IPS-20b (cell line): ENCODE data around the gene TOMM20.

ENCODE experiments used
- H3K27ac ChIP-seq: one replicate; pipeline ENCODE4 v1.5.1; 2013; ENCODE audit warnings: low read length
- H3K27me3 ChIP-seq: 2 replicates; pipeline ENCODE4 v1.6.1; 2013; ENCODE audit warnings: mild to moderate bottlenecking, low read length, inconsistent platforms; ENCODE audit not compliant: insufficient read depth
- H3K36me3 ChIP-seq: 2 replicates; pipeline ENCODE4 v1.6.1; 2013; ENCODE audit warnings: low read depth, mild to moderate bottlenecking, inconsistent platforms, low read length, moderate library complexity; ENCODE audit not compliant: insufficient read depth
- H3K4me1 ChIP-seq: 2 replicates; pipeline ENCODE4 v1.6.1; 2013; ENCODE audit warnings: mild to moderate bottlenecking, control low read depth, inconsistent platforms, low read length, moderate library complexity; ENCODE audit not compliant: insufficient read depth
- H3K4me3 ChIP-seq: 2 replicates; pipeline ENCODE4 v1.5.1; 2013; ENCODE audit warnings: mild to moderate bottlenecking, low read length, inconsistent platforms
- H3K9ac ChIP-seq: 2 replicates; pipeline ENCODE4 v1.6.1; 2013; ENCODE audit warnings: low read depth, mild to moderate bottlenecking, inconsistent platforms, low read length, moderate library complexity
- H3K9me3 ChIP-seq: 2 replicates; pipeline ENCODE4 v1.6.1; 2013; ENCODE audit warnings: mild to moderate bottlenecking, low read depth, low read length, inconsistent platforms; ENCODE audit not compliant: insufficient read depth

TOMM20 gene

GRCh38 chr1:235131961-235132360 is 3.3 kb upstream of the TOMM20 start:
- no peak overlapping the region for H3K4me3 ChIP-seq
- no peaks in the 10 kb centered on the region for H3K27me3 ChIP-seq
- H3K4me1 ChIP-seq: peaks cover 2% of the 10 kb centered on the region; the same call in 1 of the 2 replicates
- H3K9ac ChIP-seq: no peak overlapping the region
- no peak overlapping the region for H3K27ac ChIP-seq
- no peaks in the 10 kb centered on the region for H3K9me3 ChIP-seq
- H3K36me3 ChIP-seq: peaks cover 58% of the 10 kb centered on the region

GRCh38 chr1:235130766-235131270 is 2.2 kb upstream of the TOMM20 start:
- no peak overlapping the region for H3K27ac ChIP-seq
- no peaks in the 10 kb centered on the region for H3K9me3 ChIP-seq
- H3K36me3 ChIP-seq: peaks cover 57% of the 10 kb centered on the region
- no peak overlapping the region for H3K9ac ChIP-seq
- H3K4me1 ChIP-seq: peaks cover 2% of the 10 kb centered on the region; the same call in 1 of the 2 replicates
- no peak overlapping the region for H3K4me3 ChIP-seq
- no peaks in the 10 kb centered on the region for H3K27me3 ChIP-seq

GRCh38 chr1:235129774-235130570 is 1.3 kb upstream of the TOMM20 start:
- Histone ChIP-seq H3K9ac (peak overlapping the region; percentile 21; the same call in 1 of the 2 replicates), H3K9me3 (no peaks in the 10 kb centered on the region), H3K4me1 (peaks cover 2% of the 10 kb centered on the region; the same call in 1 of the 2 replicates), H3K4me3 (no peak overlapping the region), H3K36me3 (peaks cover 48% of the 10 kb centered on the region), H3K27ac (no peak overlapping the region), H3K27me3 (no peaks in the 10 kb centered on the region)

- Histone ChIP-seq H3K36me3 (peaks cover 46% of the 10 kb centered on the region), H3K9ac (peak overlapping the region; percentile 99), H3K4me1 (peaks cover 2% of the 10 kb centered on the region; the same call in 1 of the 2 replicates), H3K9me3 (no peaks in the 10 kb centered on the region), H3K27me3 (no peaks in the 10 kb centered on the region), H3K27ac (peak overlapping the region; percentile 82), H3K4me3 (peak overlapping the region; percentile 98)
These were observed 743 bp downstream of the TOMM20 start for GRCh38 chr1:235127732-235128455.

GRCh38 chr1:235127203-235127602 is 1.4 kb downstream of the TOMM20 start:
- H3K27ac ChIP-seq: no peak overlapping the region
- H3K9me3 ChIP-seq: no peaks in the 10 kb centered on the region
- peaks cover 2% of the 10 kb centered on the region; the same call in 1 of the 2 replicates for H3K4me1 ChIP-seq
- H3K27me3 ChIP-seq: no peaks in the 10 kb centered on the region
- H3K36me3 ChIP-seq: peaks cover 48% of the 10 kb centered on the region
- H3K4me3 ChIP-seq: peak overlapping the region; percentile 98
- peak overlapping the region; percentile 99 for H3K9ac ChIP-seq

- H3K4me3 ChIP-seq: no peak overlapping the region
- H3K9ac ChIP-seq: no peak overlapping the region
- peaks cover 64% of the 10 kb centered on the region for H3K36me3 ChIP-seq
- H3K9me3 ChIP-seq: no peaks in the 10 kb centered on the region
- H3K27me3 ChIP-seq: no peaks in the 10 kb centered on the region
- no peak overlapping the region for H3K27ac ChIP-seq
- peaks cover 2% of the 10 kb centered on the region; the same call in 1 of the 2 replicates for H3K4me1 ChIP-seq
These were observed 4.0 kb downstream of the TOMM20 start for GRCh38 chr1:235124665-235125064.

GRCh38 chr1:235124111-235124510 is 4.5 kb downstream of the TOMM20 start:
- no peak overlapping the region for H3K9ac ChIP-seq
- peaks cover 70% of the 10 kb centered on the region for H3K36me3 ChIP-seq

GRCh38 chr1:235122348-235122747 is 6.3 kb downstream of the TOMM20 start:
- Histone ChIP-seq H3K4me3 (no peak overlapping the region), H3K4me1 (no peaks in the 10 kb centered on the region), H3K27ac (no peak overlapping the region), H3K27me3 (no peaks in the 10 kb centered on the region), H3K9me3 (no peaks in the 10 kb centered on the region), H3K36me3 (peaks cover 86% of the 10 kb centered on the region), H3K9ac (no peak overlapping the region)

More at GRCh38 chr1:235124111-235124510, 4.5 kb downstream of the TOMM20 start:
- no peak overlapping the region for H3K4me3 ChIP-seq
- no peak overlapping the region for H3K27ac ChIP-seq
- peaks cover 2% of the 10 kb centered on the region; the same call in 1 of the 2 replicates for H3K4me1 ChIP-seq
- H3K27me3 ChIP-seq: no peaks in the 10 kb centered on the region
- no peaks in the 10 kb centered on the region for H3K9me3 ChIP-seq

GRCh38 chr1:235113183-235113917 is 15.3 kb downstream of the TOMM20 start:
- H3K36me3 ChIP-seq: peaks cover 96% of the 10 kb centered on the region
- no peak overlapping the region for H3K27ac ChIP-seq
- H3K4me3 ChIP-seq: no peak overlapping the region
- no peaks in the 10 kb centered on the region for H3K9me3 ChIP-seq
- H3K27me3 ChIP-seq: no peaks in the 10 kb centered on the region
- H3K4me1 ChIP-seq: no peaks in the 10 kb centered on the region
- no peak overlapping the region for H3K9ac ChIP-seq

GRCh38 chr1:235112297-235113182 is 16.1 kb downstream of the TOMM20 start:
- no peak overlapping the region for H3K27ac ChIP-seq
- no peak overlapping the region for H3K9ac ChIP-seq
- H3K4me1 ChIP-seq: no peaks in the 10 kb centered on the region
- peaks cover 96% of the 10 kb centered on the region for H3K36me3 ChIP-seq
- H3K4me3 ChIP-seq: no peak overlapping the region
- H3K27me3 ChIP-seq: no peaks in the 10 kb centered on the region
- H3K9me3 ChIP-seq: no peaks in the 10 kb centered on the region
